Stimulated activated CD8-positive, alpha-beta memory T cell treated with anti-CD3 and anti-CD28 coated beads, Interleukin-15, amount 100 ng/mL, for 24 hours (primary cell): ENCODE results near the gene PFKFB4.

Source experiments
- DNase-seq: peaks from one replicate; pipeline ENCODE4 v3.0.0-alpha.2; 2020; ENCODE audit warnings: low read depth

Gene PFKFB4

GRCh38 chr3:48556796-48557626 lies at the start of gene PFKFB4:
Gene PFKFB4 (minus strand): TSS chr3:48556803. CDS start chr3:48556777, 26 bp downstream.
- DNase-seq, result peak; percentile 95

GRCh38 chr3:48601622-48601994 lies 45.0 kb upstream of the PFKFB4 start:
- DNase-seq, result no peak

- DNase-seq, result no peak
These were observed 44.4 kb upstream of the PFKFB4 start for GRCh38 chr3:48600711-48601621.

GRCh38 chr3:48599509-48600285 lies 43.1 kb upstream of the PFKFB4 start:
- no peak for DNase-seq

- DNase-seq, result no peak
These were observed 42.5 kb upstream of the PFKFB4 start for GRCh38 chr3:48599077-48599501.

- no peak for DNase-seq
These were observed 41.9 kb upstream of the PFKFB4 start for GRCh38 chr3:48598323-48599076.

GRCh38 chr3:48597408-48597800 lies 40.8 kb upstream of the PFKFB4 start:
- no peak for DNase-seq

- no peak for DNase-seq
These were observed 40.2 kb upstream of the PFKFB4 start for GRCh38 chr3:48596676-48597407.

- DNase-seq, result no peak
These were observed 39.6 kb upstream of the PFKFB4 start for GRCh38 chr3:48596157-48596556.

- no peak for DNase-seq
These were observed 39.0 kb upstream of the PFKFB4 start for GRCh38 chr3:48595526-48596121.

GRCh38 chr3:48595075-48595525 lies 38.5 kb upstream of the PFKFB4 start, which contains the start of gene COL7A1:
Gene COL7A1 (minus strand): TSS chr3:48595329. CDS start chr3:48595159, 170 bp downstream.
- no peak for DNase-seq

GRCh38 chr3:48594417-48595049 lies 37.9 kb upstream of the PFKFB4 start:
- no peak for DNase-seq

- DNase-seq, result no peak
These were observed 36.7 kb upstream of the PFKFB4 start for GRCh38 chr3:48593337-48593736.

GRCh38 chr3:48592519-48593087 lies 36.0 kb upstream of the PFKFB4 start:
- no peak for DNase-seq

GRCh38 chr3:48591886-48592518 lies 35.4 kb upstream of the PFKFB4 start:
- no peak for DNase-seq

GRCh38 chr3:48591436-48591835 lies 34.8 kb upstream of the PFKFB4 start:
- no peak for DNase-seq

GRCh38 chr3:48588230-48588629 lies 31.6 kb upstream of the PFKFB4 start:
- DNase-seq, result no peak

GRCh38 chr3:48587686-48588085 lies 31.1 kb upstream of the PFKFB4 start:
- DNase-seq, result no peak

GRCh38 chr3:48585411-48585810 lies 28.8 kb upstream of the PFKFB4 start:
- no peak for DNase-seq
